Activated gamma-delta T cell treated with anti-CD3 and anti-CD28 coated beads, Interleukin-2, amount 50 U/mL, for 16 hours (primary cell): ENCODE measurements around the gene MOB3A.
A peak's percentile ranks its signal among the peaks of the same experiment; 100 is the strongest.

Experiments used
- DNase-seq: peaks from one replicate; pipeline ENCODE4 v3.0.0-alpha.2; 2020; ENCODE audit warnings: low read depth

The MOB3A gene

GRCh38 chr19:2058570-2059421, 37.3 kb downstream of the MOB3A start:
- DNase-seq, result no peak

DNA sequence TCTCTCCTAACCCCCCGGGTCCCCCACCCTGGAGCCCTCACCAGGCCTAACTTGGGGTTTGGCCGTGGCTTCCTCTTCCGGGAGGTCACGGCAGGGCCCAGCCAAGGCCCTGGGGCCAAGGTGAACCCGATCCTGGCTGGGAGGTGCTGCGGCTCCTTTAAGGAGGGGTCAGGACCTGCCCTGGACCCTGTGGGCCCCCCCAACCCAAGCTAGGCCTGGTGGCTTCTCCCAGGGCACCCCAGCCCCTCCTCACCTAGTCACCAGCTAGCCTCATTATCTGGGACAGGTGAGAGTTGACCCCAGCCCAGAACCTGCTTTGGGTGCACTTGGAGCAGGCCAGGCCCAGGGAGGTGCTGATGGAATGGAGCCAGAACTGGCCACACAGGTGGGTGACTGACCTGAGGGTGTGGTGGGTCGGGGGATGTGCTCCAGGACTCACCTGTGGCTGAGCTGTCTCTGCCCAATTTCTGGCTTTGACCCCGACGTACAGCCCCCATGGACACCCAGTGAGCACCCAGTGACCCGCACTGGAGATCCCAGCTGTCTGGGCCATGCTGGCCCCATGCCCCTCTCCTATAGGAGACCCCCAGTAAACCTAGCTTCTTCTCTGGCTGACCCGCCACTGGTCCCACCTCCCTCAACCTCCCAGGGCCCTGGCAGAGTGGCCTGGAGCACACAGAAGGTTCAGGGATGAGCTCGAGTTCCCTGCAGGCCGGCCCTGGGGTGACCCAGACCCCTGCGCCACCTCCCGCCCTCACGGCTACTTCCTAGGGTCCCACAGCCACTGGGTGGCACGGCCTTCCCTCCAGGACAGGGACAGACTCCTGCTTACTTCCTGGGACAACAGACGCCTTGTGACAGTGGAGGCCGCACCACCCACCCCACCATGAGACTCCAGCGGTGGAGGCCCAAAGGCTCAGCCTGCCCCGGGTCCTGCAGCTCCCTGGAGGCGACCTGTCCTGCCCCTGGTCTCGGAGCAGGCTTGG, 38.3 kb downstream of the MOB3A start:
- no peak for DNase-seq

DNA sequence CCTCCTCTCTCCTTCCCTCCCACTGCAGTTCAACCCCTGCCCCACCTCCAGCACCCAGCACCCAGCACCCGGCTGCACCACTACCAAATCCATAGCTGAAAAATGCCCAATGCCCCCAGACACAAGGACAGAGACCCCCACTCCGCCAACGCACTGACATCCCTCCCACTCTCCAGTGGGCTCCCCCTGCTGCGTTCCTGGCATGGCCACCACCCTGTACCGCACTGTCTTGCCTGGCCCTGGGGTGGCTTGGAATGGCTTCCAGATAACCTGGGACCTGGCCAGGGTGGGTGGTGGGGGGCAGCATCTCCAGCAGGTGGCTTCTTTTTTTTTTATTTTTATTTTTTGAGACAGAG, 39.3 kb downstream of the MOB3A start:
- no peak for DNase-seq

DNA sequence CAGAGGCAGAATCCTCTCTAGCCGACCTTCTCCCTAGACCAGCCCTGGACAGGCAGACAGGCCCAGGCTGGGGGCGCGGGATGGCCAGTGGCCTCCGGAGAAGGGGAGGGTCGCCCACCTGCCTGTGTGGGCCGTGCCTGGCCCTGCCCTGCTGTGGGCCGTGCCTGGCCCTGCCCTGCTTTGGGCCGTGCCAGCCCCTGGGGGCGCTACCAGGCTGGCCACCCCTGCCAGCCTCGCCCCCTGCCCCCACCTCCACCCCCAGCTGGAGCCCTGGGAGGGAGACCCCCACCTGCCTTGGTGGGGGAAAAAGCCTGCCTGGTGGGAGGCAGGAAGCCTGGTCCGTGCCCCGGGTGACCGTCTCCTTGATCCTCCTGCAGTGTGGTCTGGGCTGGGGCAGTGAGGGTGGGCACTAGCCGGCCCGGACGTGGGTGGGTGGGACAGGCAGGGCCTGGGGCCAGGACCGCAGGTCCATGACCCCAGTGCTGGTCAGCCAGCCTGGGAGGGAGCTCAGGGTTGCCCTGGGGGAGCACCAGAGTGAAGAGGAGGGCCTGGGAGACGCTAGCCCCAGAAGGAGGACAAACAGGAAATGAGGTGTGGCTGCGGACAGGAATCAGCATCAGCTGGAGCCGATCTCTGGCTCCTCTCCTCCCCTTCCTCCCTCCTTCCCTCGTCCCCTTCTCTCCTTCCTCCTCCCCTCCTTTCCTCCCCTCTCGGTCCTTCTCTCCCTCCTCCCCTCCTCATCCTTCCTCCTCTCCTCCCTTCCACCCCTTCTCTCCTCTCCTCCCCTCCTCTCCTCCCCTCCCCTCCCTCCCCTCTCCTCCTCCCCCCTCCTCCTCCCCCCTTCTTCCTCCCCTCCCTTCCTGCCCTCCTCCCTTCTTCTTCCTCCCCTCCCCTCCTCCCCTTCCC, 39.9 kb downstream of the MOB3A start:
- no peak for DNase-seq

DNA sequence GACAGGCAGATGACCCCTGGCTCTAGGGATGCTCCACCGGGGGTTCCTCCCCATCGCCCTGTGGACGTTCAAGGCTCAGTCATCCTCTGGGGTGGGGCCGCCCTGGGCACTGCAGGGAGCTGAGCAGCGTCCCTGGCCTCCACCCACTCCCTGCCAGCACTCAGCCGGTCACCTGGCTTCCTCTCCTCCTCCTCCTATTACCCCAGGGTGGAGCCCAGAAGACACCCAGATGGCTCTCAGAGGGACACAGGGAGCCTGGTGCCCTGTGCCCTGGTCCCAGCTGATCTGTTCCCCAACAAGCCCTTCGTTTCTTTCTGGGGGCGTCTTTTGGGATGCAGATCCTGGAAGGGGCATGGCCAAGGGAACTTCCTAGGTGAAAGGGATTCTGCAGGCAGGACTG, 41.4 kb downstream of the MOB3A start:
- DNase-seq, result no peak

DNA sequence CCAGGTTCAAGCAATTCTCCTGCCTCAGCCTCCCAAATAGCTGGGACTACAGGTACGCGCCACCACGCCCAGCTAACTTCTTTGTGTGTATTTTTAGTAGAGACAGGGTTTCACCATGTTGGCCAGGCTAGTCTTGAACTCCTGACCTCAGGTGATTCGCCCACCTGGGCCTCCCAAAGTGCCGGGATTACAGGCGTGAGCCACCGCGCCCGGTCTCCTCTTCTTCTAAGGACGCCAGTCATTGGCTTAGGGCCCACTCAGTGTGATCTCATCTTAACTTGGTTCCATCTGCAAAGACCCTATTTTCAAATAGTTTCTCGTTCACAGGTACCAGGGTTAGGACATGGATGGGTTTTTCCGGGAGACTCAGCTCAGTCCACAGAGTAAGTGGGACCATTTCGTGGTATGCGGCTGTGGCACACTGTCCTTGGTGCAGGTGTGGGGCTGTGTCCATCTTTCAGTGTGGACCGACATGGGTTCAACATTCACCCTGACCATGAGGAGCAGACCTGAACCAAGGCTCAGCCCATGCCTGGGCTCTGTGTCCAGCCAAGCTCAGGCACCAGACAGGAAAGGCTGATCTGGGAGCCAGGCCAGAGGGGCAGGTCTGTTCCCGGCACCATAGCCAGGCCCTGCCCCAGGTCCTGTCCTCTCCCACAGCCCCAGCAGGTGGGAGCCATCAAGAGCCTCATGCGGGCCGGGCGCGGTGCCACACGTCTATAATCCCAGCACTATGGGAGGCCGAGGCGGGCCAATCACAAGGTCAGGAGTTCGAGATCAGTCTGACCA, 42.3 kb downstream of the MOB3A start:
- DNase-seq, result no peak

DNA sequence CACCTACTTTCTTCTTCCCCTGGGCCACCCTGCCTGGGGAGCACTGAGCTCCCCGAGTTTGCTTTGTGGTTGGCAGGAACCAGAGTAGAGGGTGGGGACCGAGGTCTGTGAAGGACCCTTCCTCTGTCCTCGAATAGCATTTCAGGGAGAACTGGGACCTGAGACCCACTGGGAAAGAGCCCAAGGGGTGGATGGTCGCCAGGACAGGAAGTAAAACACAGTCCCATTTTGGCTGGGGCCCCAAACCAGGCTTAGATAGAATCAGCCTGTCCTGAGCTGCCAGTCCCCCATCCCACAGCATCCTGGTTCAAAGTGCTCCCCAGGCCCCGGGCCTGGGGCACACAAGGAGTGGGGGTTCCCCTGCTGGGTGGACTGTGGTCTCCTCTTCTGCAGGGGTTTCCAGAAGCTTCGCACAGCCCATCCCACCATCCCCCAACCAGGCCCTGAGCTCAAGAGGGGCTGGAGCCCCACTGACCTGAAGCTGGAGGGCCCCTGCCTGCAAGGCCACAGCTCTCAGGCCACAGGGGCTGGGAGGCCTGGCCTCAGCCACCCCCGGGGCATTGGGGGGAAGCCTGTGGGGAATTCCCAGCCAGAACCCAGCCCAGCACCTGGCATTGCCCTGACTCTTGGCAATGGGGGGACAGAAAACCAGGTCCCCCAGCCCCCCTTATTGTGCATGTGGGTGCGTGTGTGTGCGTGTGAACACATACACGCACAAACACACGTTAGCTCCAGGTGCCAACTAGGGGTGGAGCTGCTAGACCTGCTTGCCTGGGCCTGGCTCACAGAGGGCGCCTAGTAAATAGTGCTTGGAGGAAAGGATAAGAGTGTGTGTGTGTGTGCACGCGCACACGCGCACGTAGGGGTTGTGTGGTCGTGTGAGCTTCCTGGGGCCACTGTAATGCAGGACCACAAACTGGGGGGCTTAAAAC, 44.1 kb downstream of the MOB3A start:
- peak; percentile 32 for DNase-seq

DNA sequence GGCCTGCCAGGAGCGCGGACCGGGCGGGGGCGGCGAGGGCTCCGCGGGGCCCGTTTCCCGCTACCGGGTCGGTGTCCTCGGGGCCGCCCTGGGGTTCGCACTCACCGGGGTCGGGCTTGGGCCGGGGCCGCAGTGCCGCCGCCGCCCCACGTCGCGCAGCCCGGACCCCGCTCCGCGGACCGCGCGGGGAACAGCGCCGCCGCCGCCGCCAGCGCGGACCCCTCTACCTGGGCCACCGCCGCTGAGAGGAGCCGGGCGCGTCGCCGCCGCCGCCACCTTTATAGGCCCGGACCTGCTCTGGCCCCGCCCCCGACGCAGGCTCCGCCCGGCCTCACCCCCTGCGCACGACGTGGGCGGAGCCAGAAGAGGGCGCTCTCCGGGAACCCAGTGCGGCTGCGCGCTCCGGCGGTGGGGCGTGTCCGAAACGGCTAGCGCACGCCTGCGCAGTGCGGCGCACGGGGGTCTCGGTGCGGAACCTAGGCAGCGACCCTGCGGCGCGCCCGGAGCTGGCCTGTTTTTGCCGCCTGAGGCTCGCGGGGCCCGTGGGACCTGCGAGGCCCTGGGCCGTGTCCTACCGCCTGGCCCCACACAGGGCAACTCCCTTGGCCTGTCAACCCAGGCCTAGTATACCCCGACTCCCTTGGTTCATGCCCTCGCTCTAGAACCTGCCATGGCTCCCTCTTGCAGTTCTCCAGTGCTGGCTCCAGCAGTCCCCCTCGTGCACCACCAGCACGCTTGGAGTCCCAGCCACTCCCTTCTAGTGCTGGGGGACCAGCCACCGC, 44.9 kb downstream of the MOB3A start, which contains the start of gene MKNK2:
MKNK2 (minus strand) TSS at position 254 of the 782 bp plus-strand sequence. CDS start 393 bp downstream, outside the sequence.
- DNase-seq, result peak; percentile 93

- DNase-seq, result no peak
Observed at GRCh38 chr19:2050349-2050990, 45.7 kb downstream of the MOB3A start.

DNA sequence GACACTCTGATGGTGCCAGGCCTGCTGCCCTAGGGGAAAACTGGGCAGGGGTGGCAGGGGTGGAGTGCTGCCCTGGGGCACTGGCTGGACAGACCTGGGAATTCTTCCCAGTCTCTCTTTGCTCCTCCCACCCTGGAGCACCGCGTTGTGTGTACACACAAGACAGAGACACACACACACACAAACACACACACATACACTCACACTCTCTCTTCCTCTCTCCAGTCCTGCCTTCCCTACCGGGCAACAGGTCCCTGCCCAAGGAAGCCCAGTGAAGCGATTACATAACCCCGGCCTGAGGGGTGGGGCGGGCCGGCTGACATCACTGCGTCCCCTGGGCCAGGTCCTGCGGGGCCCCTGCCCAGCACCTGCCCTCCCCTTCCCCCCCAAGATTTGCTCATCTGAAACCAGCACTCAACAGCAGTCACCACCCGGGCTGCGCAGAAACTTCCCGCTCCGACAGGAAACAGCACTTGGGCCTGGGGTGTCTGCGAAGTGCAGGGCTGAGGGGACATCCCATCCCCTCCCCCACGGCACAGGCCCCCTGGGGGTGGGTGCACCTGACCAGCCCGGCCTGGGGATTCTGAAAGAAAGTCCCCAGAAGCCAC, 46.3 kb downstream of the MOB3A start:
- DNase-seq, result peak; percentile 33

GRCh38 chr19:2048959-2049740, 47.0 kb downstream of the MOB3A start:
- DNase-seq, result no peak

DNA sequence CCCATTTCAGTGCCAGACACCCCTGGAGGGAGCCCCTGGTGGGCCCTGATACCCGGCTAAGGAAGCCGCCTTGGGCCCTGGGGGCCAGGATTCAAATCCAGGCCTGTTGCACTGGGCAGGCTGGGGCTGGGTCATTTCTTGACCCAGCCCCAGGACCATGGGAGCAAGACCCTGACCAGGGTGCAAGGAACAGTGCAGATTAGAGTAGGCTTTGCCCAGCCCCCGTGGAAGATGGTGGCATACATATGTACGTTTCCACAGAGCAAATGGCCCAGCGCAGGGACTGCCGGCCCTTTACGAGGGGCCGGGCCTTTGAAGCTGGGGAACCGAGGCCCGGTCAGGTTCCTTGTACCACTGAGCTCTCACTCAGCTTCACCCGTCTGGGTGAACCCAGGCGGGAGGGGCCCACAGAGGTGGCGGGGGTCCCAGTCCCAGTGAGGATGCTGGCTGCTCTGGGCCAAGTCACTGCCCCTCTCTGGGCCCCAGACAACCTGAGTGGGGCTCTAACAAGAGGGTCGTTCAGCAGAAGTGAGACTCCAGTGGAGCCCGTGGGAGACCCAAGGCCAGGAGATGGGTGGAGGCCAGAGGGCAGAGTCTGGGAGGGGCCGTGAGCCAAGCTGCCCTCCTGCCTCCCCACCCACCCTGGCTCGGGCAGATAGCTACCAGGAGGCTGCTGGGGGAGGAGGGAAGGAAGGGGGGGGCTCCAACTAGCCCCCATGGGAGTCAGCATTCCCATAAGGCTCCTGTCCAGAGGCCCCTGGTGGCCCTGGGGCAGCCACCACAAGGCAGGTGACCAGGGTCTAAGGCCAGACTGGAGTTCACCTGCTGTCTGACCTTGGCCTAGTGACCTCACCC, 47.8 kb downstream of the MOB3A start:
- no peak for DNase-seq

GRCh38 chr19:2047449-2048103, 48.5 kb downstream of the MOB3A start:
- DNase-seq, result no peak

DNA sequence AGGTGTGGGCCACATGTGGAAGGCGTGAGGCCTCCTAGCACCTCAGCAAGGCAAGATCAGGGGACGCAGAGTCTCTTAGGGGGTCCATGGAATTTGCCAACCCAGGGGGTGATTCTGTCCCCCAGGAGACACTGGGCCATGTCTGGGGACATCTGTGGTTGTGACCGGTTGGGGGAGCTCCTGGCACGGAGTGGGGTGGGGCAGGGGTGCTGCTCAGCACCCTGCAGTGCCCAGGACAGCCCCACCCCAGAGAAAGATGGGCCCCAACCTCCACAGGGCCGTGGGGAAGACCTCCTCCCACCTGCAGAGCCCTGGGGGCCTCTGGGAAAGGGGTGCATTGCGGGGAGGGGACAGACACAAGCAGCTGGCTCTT, 49.1 kb downstream of the MOB3A start:
- no peak for DNase-seq

DNA sequence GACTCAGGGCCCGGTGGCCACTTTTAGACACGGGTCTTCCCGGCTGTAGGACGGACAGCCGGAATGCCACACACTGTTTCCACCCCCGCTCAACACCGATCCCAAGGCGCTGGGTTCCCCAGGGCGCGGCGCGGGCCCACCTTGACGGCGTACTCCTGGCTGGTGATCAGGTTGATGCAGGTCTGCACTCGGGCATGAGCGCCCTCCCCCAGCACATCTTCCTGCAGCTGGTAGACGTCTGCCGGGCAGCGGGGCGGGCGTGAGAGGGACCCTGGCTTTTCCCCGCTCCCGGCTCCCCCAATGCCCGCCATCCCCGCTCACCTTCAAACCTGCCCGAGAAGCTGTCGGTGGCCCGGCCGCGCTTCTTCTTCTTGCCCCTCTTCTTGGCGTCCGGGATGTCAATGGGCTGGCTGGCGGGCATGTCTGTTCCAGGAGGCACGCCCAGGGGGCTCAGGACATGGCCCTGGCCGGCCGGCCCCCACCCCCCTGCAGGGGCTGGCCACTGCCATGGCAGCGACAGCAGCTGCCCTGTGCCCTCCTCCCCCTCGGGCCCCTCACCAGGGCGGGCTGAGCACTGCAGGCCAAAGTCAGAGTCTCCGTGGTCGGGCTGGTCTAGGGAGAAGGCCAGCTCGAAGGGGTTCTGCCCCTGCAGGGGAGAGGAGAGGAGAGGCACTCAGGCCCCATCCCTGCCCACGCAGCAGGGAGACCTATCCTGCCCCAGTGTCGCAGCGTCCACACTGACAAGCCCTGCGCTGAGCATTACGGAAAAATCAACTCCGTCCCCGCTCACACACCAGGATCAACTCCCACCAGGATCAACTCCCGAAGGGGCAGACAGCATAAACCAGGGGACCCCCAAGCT, 49.8 kb downstream of the MOB3A start:
- DNase-seq, result no peak
